ENCODE measurements around the gene NDP. TPM values are rescaled to one million over a fixed set of nuclear protein-coding genes. Genes with fewer than 3 reads are reported as not detected.

The NDP gene
- under 1 TPM in 1 of 2 donors, not detected in 1; 0.53 TPM for total RNA-seq

- H3K4me1 Mint-ChIP-seq = peaks cover 14% of the 10 kb centered on the region
- H3K9me3 Mint-ChIP-seq = no peaks in the 10 kb centered on the region
- H3K27ac Mint-ChIP-seq = no peak within 1 kb of the TSS
- peaks cover 14% of the 10 kb centered on the region for H3K27me3 Mint-ChIP-seq
- no peak for ATAC-seq (replicated peaks)
- peak within 1 kb of the TSS; percentile 74 for H3K4me3 Mint-ChIP-seq
- no peaks in the 10 kb centered on the region for H3K36me3 Mint-ChIP-seq (ENCODE audit: low read depth)
Observed at GRCh38 chrX:43973249-43974099, at the start of gene NDP. NDP (minus strand) TSS chrX:43973390; CDS start chrX:43958645, 14,745 bp downstream.

- no peaks in the 10 kb centered on the region for H3K4me1 Mint-ChIP-seq
- no peaks in the 10 kb centered on the region for H3K27me3 Mint-ChIP-seq
- H3K36me3 Mint-ChIP-seq (ENCODE audit: low read depth) = no peaks in the 10 kb centered on the region
Observed at GRCh38 chrX:44022964-44023363, 49.8 kb upstream of the NDP start.

GRCh38 chrX:44020693-44021092 lies 47.5 kb upstream of the NDP start:
- Mint-ChIP-seq H3K9me3 (no peaks in the 10 kb centered on the region), H3K4me3 (no peak overlapping the region), H3K27me3 (no peaks in the 10 kb centered on the region), H3K36me3 (ENCODE audit: low read depth) (no peaks in the 10 kb centered on the region), H3K4me1 (no peaks in the 10 kb centered on the region), H3K27ac (no peak overlapping the region)
- no peak for ATAC-seq (replicated peaks)

More at GRCh38 chrX:44022964-44023363, 49.8 kb upstream of the NDP start:
- Mint-ChIP-seq H3K27ac (no peak overlapping the region), H3K9me3 (no peaks in the 10 kb centered on the region), H3K4me3 (no peak overlapping the region)
- no peak for ATAC-seq (replicated peaks)

- Mint-ChIP-seq H3K4me1 (no peaks in the 10 kb centered on the region), H3K9me3 (no peaks in the 10 kb centered on the region), H3K27ac (no peak overlapping the region), H3K27me3 (no peaks in the 10 kb centered on the region), H3K36me3 (ENCODE audit: low read depth) (no peaks in the 10 kb centered on the region), H3K4me3 (no peak overlapping the region)
- ATAC-seq (replicated peaks) = peak; percentile 39
Observed at GRCh38 chrX:44019911-44020310, 46.7 kb upstream of the NDP start.

GRCh38 chrX:44017676-44018075 lies 44.5 kb upstream of the NDP start:
- Mint-ChIP-seq H3K4me3 (no peak overlapping the region), H3K27me3 (no peaks in the 10 kb centered on the region), H3K36me3 (ENCODE audit: low read depth) (no peaks in the 10 kb centered on the region), H3K27ac (no peak overlapping the region), H3K4me1 (no peaks in the 10 kb centered on the region), H3K9me3 (no peaks in the 10 kb centered on the region)
- ATAC-seq (replicated peaks) = no peak

- H3K4me1 Mint-ChIP-seq = no peaks in the 10 kb centered on the region
- H3K4me3 Mint-ChIP-seq = no peak overlapping the region
- H3K27me3 Mint-ChIP-seq = no peaks in the 10 kb centered on the region
- H3K9me3 Mint-ChIP-seq = no peaks in the 10 kb centered on the region
- no peak for ATAC-seq (replicated peaks)
- H3K36me3 Mint-ChIP-seq (ENCODE audit: low read depth) = no peaks in the 10 kb centered on the region
- H3K27ac Mint-ChIP-seq = no peak overlapping the region
Observed at GRCh38 chrX:44016906-44017305, 43.7 kb upstream of the NDP start.

- H3K9me3 Mint-ChIP-seq = no peaks in the 10 kb centered on the region
- H3K4me1 Mint-ChIP-seq = no peaks in the 10 kb centered on the region
- ATAC-seq (replicated peaks) = peak; percentile 100
- no peak overlapping the region for H3K27ac Mint-ChIP-seq
- no peaks in the 10 kb centered on the region for H3K36me3 Mint-ChIP-seq (ENCODE audit: low read depth)
- peaks cover 4% of the 10 kb centered on the region for H3K27me3 Mint-ChIP-seq
- peak overlapping the region; percentile 7 for H3K4me3 Mint-ChIP-seq
Observed at GRCh38 chrX:44012484-44013096, 39.4 kb upstream of the NDP start.

- H3K4me1 Mint-ChIP-seq = no peaks in the 10 kb centered on the region
- no peaks in the 10 kb centered on the region for H3K36me3 Mint-ChIP-seq (ENCODE audit: low read depth)
- no peak for ATAC-seq (replicated peaks)
- peaks cover 4% of the 10 kb centered on the region for H3K27me3 Mint-ChIP-seq
- no peak overlapping the region for H3K4me3 Mint-ChIP-seq
- no peaks in the 10 kb centered on the region for H3K9me3 Mint-ChIP-seq
- H3K27ac Mint-ChIP-seq = no peak overlapping the region
Observed at GRCh38 chrX:44011506-44011905, 38.3 kb upstream of the NDP start.

- H3K27ac Mint-ChIP-seq = no peak overlapping the region
- no peak for ATAC-seq (replicated peaks)
- H3K4me1 Mint-ChIP-seq = no peaks in the 10 kb centered on the region
- peaks cover 4% of the 10 kb centered on the region for H3K27me3 Mint-ChIP-seq
- H3K4me3 Mint-ChIP-seq = no peak overlapping the region
- no peaks in the 10 kb centered on the region for H3K36me3 Mint-ChIP-seq (ENCODE audit: low read depth)
- no peaks in the 10 kb centered on the region for H3K9me3 Mint-ChIP-seq
Observed at GRCh38 chrX:44010626-44011025, 37.4 kb upstream of the NDP start.

GRCh38 chrX:44006081-44006480 lies 32.9 kb upstream of the NDP start:
- Mint-ChIP-seq H3K27me3 (no peaks in the 10 kb centered on the region), H3K9me3 (no peaks in the 10 kb centered on the region), H3K36me3 (ENCODE audit: low read depth) (no peaks in the 10 kb centered on the region), H3K4me3 (no peak overlapping the region), H3K4me1 (no peaks in the 10 kb centered on the region), H3K27ac (no peak overlapping the region)
- no peak for ATAC-seq (replicated peaks)

- no peaks in the 10 kb centered on the region for H3K36me3 Mint-ChIP-seq (ENCODE audit: low read depth)
- H3K4me1 Mint-ChIP-seq = no peaks in the 10 kb centered on the region
- H3K27me3 Mint-ChIP-seq = peaks cover 3% of the 10 kb centered on the region
- H3K9me3 Mint-ChIP-seq = no peaks in the 10 kb centered on the region
- no peak overlapping the region for H3K27ac Mint-ChIP-seq
- no peak overlapping the region for H3K4me3 Mint-ChIP-seq
- no peak for ATAC-seq (replicated peaks)
Observed at GRCh38 chrX:44003975-44004374, 30.8 kb upstream of the NDP start.

GRCh38 chrX:44002567-44002966 lies 29.4 kb upstream of the NDP start:
- H3K9me3 Mint-ChIP-seq = no peaks in the 10 kb centered on the region
- no peak overlapping the region for H3K27ac Mint-ChIP-seq
- no peaks in the 10 kb centered on the region for H3K36me3 Mint-ChIP-seq (ENCODE audit: low read depth)
- H3K27me3 Mint-ChIP-seq = peaks cover 3% of the 10 kb centered on the region
- H3K4me3 Mint-ChIP-seq = no peak overlapping the region
- H3K4me1 Mint-ChIP-seq = no peaks in the 10 kb centered on the region
- no peak for ATAC-seq (replicated peaks)

- no peaks in the 10 kb centered on the region for H3K36me3 Mint-ChIP-seq (ENCODE audit: low read depth)
- no peaks in the 10 kb centered on the region for H3K9me3 Mint-ChIP-seq
- H3K4me3 Mint-ChIP-seq = no peak overlapping the region
- no peaks in the 10 kb centered on the region for H3K4me1 Mint-ChIP-seq
- H3K27ac Mint-ChIP-seq = no peak overlapping the region
- ATAC-seq (replicated peaks) = no peak
- H3K27me3 Mint-ChIP-seq = peaks cover 3% of the 10 kb centered on the region
Observed at GRCh38 chrX:43998374-43998773, 25.2 kb upstream of the NDP start.

- Mint-ChIP-seq H3K9me3 (no peaks in the 10 kb centered on the region), H3K4me1 (no peaks in the 10 kb centered on the region), H3K27ac (no peak overlapping the region), H3K4me3 (no peak overlapping the region), H3K27me3 (peaks cover 3% of the 10 kb centered on the region), H3K36me3 (ENCODE audit: low read depth) (no peaks in the 10 kb centered on the region)
- no peak for ATAC-seq (replicated peaks)
Observed at GRCh38 chrX:43996491-43996890, 23.3 kb upstream of the NDP start.

- no peaks in the 10 kb centered on the region for H3K27me3 Mint-ChIP-seq
- no peaks in the 10 kb centered on the region for H3K9me3 Mint-ChIP-seq
- no peak for ATAC-seq (replicated peaks)
- no peaks in the 10 kb centered on the region for H3K36me3 Mint-ChIP-seq (ENCODE audit: low read depth)
- no peak overlapping the region for H3K27ac Mint-ChIP-seq
- no peak overlapping the region for H3K4me3 Mint-ChIP-seq
- no peaks in the 10 kb centered on the region for H3K4me1 Mint-ChIP-seq
Observed at GRCh38 chrX:43986083-43986482, 12.9 kb upstream of the NDP start.
